ENCODE data around the gene KRT79. TPM values are rescaled to one million over a fixed set of nuclear protein-coding genes. Genes with fewer than 3 reads are reported as not detected.

The KRT79 gene
- polyA plus RNA-seq, 1 donor from 2014 or later, result not detected

DNA sequence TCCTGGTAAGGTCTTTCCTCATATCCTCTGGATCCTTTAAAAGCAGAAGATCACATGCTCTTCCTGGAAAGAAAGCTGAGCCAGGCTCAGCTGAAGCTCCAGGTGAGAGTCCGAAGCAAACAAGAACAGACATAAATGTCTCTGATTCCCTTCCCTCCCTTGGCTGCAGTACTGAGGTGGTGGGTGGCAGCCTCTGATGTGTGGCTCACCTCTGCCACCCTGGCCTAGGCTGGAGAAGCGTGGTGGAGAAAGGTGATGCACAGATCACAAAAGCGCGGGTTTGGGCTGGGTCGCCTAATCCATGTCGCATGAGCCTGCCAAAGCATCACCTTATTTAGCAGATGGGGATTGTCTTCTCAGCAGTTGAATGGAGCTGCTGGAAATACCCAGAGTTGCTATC, 54.2 kb downstream of the KRT79 start:
- Histone ChIP-seq H3K9me2 (ENCODE audit: insufficient read depth, low read length) (no peaks in the 10 kb centered on the region), H3K36me3 (ENCODE audit: insufficient read depth, low read length) (no peaks in the 10 kb centered on the region), H3K79me2 (replicated peaks; ENCODE audit: insufficient read depth, low read length) (no peaks in the 10 kb centered on the region), H3F3A (ENCODE audit: insufficient read depth, low read length, poor library complexity, severe bottlenecking) (no peaks in the 10 kb centered on the region), H2AFZ (ENCODE audit: low read depth, low read length) (no peak overlapping the region), H3K9me3 (ENCODE audit: low read length) (no peaks in the 10 kb centered on the region), H3K4me2 (ENCODE audit: low read length) (no peak overlapping the region), H3K4me3 (ENCODE audit: low read length) (no peak overlapping the region), H3K27ac (ENCODE audit: low read length) (no peak overlapping the region), H4K20me1 (ENCODE audit: insufficient read depth) (no peaks in the 10 kb centered on the region), H3K9ac (ENCODE audit: low read length) (no peak overlapping the region), H3K27me3 (ENCODE audit: insufficient read depth, low read depth, low read length) (no peaks in the 10 kb centered on the region)
- TF ChIP-seq EZH2 (IDR thresholded peaks at IDR 0.05; ENCODE audit: borderline replicate concordance, insufficient read depth, low read length, poor library complexity, severe bottlenecking) (no peak), RAD21 (conservative IDR thresholded peaks at IDR 0.05) (no peak), POLR2AphosphoS5 (IDR thresholded peaks at IDR 0.05) (no peak), EP300 (conservative IDR thresholded peaks at IDR 0.05; ENCODE audit: poor library complexity, severe bottlenecking) (no peak), MXI1 (conservative IDR thresholded peaks at IDR 0.05; ENCODE audit: poor library complexity, severe bottlenecking) (no peak), TAF1 (IDR thresholded peaks at IDR 0.05; ENCODE audit: low read depth) (no peak), SMC3 (conservative IDR thresholded peaks at IDR 0.05; ENCODE audit: poor library complexity) (no peak)
- TF ChIP-seq, protein P1, sequence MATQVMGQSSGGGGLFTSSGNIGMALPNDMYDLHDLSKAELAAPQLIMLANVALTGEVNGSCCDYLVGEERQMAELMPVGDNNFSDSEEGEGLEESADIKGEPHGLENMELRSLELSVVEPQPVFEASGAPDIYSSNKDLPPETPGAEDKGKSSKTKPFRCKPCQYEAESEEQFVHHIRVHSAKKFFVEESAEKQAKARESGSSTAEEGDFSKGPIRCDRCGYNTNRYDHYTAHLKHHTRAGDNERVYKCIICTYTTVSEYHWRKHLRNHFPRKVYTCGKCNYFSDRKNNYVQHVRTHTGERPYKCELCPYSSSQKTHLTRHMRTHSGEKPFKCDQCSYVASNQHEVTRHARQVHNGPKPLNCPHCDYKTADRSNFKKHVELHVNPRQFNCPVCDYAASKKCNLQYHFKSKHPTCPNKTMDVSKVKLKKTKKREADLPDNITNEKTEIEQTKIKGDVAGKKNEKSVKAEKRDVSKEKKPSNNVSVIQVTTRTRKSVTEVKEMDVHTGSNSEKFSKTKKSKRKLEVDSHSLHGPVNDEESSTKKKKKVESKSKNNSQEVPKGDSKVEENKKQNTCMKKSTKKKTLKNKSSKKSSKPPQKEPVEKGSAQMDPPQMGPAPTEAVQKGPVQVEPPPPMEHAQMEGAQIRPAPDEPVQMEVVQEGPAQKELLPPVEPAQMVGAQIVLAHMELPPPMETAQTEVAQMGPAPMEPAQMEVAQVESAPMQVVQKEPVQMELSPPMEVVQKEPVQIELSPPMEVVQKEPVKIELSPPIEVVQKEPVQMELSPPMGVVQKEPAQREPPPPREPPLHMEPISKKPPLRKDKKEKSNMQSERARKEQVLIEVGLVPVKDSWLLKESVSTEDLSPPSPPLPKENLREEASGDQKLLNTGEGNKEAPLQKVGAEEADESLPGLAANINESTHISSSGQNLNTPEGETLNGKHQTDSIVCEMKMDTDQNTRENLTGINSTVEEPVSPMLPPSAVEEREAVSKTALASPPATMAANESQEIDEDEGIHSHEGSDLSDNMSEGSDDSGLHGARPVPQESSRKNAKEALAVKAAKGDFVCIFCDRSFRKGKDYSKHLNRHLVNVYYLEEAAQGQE (IDR thresholded peaks at IDR 0.05; ENCODE audit: borderline replicate concordance), result no peak
- TF ChIP-seq, protein P2, sequence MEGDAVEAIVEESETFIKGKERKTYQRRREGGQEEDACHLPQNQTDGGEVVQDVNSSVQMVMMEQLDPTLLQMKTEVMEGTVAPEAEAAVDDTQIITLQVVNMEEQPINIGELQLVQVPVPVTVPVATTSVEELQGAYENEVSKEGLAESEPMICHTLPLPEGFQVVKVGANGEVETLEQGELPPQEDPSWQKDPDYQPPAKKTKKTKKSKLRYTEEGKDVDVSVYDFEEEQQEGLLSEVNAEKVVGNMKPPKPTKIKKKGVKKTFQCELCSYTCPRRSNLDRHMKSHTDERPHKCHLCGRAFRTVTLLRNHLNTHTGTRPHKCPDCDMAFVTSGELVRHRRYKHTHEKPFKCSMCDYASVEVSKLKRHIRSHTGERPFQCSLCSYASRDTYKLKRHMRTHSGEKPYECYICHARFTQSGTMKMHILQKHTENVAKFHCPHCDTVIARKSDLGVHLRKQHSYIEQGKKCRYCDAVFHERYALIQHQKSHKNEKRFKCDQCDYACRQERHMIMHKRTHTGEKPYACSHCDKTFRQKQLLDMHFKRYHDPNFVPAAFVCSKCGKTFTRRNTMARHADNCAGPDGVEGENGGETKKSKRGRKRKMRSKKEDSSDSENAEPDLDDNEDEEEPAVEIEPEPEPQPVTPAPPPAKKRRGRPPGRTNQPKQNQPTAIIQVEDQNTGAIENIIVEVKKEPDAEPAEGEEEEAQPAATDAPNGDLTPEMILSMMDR (IDR thresholded peaks at IDR 0.05; ENCODE audit: poor library complexity, severe bottlenecking), result no peak

DNA sequence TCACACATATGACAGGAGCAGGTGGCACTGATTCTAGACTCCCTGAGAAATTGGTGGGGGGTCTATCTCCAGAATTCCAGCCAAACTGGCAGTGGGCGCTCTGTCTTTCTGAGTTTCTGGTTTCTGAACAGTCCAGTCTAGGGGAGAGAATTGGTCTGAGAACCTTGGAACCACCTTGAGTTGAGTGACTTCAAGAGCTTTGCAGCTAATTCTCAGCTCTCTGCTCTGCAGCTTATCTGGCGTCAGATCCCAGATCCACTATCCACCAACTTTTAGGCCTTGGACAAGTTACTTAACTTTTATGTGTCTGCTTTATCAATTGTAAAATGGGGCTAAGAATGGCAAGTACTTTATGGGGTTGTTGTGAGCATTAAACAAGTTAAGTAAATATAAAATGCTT, 55.3 kb downstream of the KRT79 start:
- Histone ChIP-seq H3K9ac (ENCODE audit: low read length) (no peak overlapping the region), H4K20me1 (ENCODE audit: insufficient read depth) (no peaks in the 10 kb centered on the region), H3K36me3 (ENCODE audit: insufficient read depth, low read length) (no peaks in the 10 kb centered on the region), H3K27me3 (ENCODE audit: insufficient read depth, low read depth, low read length) (no peaks in the 10 kb centered on the region), H2AFZ (ENCODE audit: low read depth, low read length) (no peak overlapping the region), H3K27ac (ENCODE audit: low read length) (no peak overlapping the region), H3K9me3 (ENCODE audit: low read length) (no peaks in the 10 kb centered on the region), H3K9me2 (ENCODE audit: insufficient read depth, low read length) (no peaks in the 10 kb centered on the region), H3K4me2 (ENCODE audit: low read length) (no peak overlapping the region), H3K4me3 (ENCODE audit: low read length) (no peak overlapping the region), H3F3A (ENCODE audit: insufficient read depth, low read length, poor library complexity, severe bottlenecking) (no peaks in the 10 kb centered on the region), H3K79me2 (replicated peaks; ENCODE audit: insufficient read depth, low read length) (no peaks in the 10 kb centered on the region)
- no peak for TF ChIP-seq POLR2AphosphoS5 (IDR thresholded peaks at IDR 0.05)
- TF ChIP-seq TAF1 (IDR thresholded peaks at IDR 0.05; ENCODE audit: low read depth), result no peak
- no peak for TF ChIP-seq SMC3 (conservative IDR thresholded peaks at IDR 0.05; ENCODE audit: poor library complexity)
- TF ChIP-seq, protein P2 (IDR thresholded peaks at IDR 0.05; ENCODE audit: poor library complexity, severe bottlenecking), result no peak
- TF ChIP-seq RAD21 (conservative IDR thresholded peaks at IDR 0.05), result no peak
- TF ChIP-seq EZH2 (IDR thresholded peaks at IDR 0.05; ENCODE audit: borderline replicate concordance, insufficient read depth, low read length, poor library complexity, severe bottlenecking), result no peak
- TF ChIP-seq, protein P1 (IDR thresholded peaks at IDR 0.05; ENCODE audit: borderline replicate concordance), result no peak
- TF ChIP-seq EP300 (conservative IDR thresholded peaks at IDR 0.05; ENCODE audit: poor library complexity, severe bottlenecking), result no peak
- no peak for TF ChIP-seq MXI1 (conservative IDR thresholded peaks at IDR 0.05; ENCODE audit: poor library complexity, severe bottlenecking)
